ENCODE data around the gene SOX21.

SOX21 gene

DNA sequence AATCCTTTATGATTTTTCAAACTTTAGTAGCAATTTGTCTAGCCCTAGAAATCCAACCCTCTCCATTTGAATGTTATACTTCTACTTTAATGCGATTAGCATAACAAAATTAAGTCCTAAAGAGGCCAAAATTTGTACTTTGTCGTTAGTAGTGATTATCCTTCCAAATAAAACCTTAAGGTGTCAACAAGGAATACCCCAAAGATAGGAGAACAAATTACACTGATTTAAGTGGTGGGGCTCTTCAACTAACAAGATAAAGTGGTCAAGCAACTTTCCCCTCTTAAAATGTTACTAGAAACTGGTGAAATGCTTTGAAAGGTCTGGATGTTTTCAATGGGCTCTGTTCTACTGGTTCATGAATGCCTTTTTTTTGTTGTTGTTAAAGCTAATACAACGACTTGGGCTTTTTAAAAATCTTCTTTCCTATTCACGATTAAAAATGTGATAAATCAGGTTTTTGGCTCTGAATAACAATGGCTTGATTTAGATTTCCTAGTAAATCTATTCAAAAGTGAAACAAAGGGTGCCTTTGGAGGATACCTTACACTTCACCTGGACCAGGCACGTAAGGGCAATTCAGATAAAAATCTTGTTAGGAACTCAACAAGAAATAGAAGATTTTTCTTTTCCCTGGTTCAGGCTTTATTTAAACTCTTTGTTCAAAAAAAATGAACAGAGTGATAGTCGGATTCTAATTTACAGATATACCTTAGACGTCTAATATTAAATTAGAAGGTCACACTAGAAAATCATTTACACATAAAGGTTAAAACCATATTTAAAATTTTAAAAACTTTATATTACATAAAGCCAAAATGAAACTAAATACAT, 3.1 kb downstream of the SOX21 start:
- no peak for DNase-seq (ENCODE audit: low read depth)

DNA sequence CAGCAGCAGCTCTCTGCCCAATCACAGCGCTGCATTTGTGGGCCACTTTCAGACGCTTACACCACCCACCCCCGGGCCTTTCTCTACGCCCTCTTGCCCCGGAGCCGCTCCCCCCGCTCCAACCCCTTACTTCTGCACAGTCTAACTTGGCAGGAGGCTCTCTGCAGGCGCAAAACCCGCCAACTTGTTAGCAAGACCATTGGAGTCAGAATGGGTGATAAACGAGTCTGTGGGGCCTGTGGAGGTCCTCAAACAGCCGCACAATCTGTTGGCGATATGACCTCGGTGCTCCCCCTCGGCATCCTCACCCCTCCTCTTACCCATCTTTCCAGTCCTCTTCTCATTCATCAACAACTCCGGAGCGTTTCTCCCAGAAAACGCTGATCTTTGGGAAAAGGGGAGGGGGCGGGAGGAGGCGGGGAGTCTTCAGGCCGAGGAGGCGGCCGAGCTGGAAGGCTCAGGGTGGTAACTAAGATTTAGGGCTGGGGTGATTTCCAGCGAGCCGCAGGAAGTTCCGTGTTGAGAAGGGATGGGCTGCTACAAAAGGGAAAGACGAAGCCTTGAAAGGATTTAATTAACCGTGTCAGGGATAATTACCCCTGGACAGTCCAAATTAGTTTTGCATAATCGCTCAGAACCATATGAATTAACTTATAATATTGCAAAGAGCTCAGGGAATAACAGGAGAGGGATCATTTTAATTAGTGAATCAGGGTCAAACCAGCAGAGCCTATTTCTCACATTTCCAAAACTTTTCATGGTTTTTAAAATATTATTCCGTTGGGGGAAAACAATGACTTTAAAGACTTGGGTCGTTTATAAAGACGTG, 4.1 kb downstream of the SOX21 start:
- DNase-seq (ENCODE audit: low read depth): no peak

DNA sequence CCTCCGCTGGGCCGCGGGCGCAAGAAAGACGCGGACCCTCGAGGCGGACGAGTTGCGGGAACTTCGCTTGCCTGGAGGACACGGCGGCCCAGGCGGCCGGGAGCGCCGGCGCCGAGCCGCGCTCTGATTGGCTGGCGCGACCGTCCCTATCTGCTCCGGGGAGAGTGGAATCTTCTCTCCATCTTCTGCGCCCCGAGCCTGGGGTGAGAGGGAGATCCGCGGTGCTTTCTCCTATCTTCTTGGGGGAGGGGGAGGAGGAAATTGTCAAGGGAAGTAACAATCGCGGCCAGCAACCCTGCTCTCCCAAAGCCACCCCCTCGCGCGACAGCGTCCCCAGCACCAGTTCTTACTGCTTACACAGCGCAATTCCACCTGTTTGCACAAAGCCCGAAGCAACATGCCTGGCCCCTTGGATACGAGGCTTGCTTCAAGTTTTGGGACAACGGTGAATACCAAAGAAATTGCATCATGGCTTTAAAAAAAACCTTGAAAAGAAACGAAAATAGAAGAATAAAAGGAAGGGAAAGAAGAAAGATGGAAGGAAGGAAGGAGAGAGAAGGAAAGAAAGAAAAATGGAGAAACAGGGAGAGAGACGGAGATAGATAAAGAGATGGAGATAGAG, 4.8 kb downstream of the SOX21 start:
- DNase-seq (ENCODE audit: low read depth): no peak

GRCh38 chr13:94706843-94707399, 5.4 kb downstream of the SOX21 start:
- DNase-seq (ENCODE audit: low read depth): no peak

- no peak for DNase-seq (ENCODE audit: low read depth)
Measured at GRCh38 chr13:94706101-94706842, 6.1 kb downstream of the SOX21 start.

- DNase-seq (ENCODE audit: low read depth): no peak
Measured at GRCh38 chr13:94705081-94706030, 7.0 kb downstream of the SOX21 start.

DNA sequence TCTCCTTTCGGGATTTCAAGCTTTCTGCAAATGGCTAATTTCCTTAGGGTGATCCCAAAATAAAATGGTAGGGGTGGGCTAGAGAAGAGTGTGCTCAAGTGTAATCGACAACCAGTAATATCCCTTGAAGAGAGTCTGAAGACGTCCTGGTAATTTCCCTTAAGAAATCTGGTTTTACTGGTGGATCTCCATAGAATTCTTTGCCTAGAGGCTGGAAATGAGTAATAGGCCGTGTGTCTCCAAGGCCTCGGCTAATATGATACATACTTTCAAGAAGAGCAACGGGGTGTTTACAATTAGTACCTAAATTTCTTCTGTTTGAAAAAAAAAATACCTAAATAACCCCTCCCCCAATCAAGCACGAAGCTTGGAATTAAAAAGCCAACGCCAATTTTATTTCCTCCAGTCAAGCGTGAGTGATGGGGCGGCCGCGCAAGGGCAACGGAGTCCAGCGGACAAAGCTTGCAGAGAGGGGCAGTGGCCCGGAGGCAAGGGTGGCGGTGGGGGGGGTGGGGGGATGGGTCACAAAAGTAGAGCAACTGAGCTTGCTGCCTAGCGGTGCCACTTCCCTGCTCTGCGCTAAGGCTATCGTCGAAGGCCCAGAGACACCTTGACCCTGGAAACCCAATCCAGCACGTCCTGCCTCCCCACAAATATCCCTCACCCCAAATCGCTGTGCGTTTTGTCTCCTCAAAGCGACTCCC, 7.8 kb downstream of the SOX21 start:
- DNase-seq (ENCODE audit: low read depth): no peak

DNA sequence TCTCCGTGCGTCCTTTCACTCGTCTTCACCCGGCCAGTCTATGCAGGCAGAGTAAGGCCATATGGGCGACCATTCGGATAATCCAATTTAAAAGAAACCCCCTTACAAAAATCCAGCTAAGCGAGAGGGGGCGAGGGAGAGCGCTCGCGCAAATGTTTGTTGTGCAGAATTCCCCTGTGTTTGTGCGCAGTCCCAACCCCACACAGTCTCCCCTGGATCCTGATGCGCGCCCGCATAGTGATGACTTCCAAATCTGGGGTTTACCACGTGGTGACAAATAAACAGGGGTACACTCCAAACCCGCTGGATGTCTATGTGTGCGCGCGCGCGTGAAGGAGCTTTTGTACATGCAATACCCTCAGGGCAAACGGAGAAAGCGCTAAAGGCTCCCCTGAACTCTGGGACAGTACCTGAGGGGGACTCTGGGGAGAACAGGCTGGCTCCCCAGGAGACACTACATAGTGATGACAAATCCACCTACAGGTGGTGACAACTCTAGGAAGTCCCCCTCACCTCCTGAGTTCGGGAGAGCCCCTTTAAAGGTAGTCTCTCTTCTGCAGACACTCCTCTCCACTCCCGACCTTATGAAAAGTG, 8.5 kb downstream of the SOX21 start:
- DNase-seq (ENCODE audit: low read depth): no peak

DNA sequence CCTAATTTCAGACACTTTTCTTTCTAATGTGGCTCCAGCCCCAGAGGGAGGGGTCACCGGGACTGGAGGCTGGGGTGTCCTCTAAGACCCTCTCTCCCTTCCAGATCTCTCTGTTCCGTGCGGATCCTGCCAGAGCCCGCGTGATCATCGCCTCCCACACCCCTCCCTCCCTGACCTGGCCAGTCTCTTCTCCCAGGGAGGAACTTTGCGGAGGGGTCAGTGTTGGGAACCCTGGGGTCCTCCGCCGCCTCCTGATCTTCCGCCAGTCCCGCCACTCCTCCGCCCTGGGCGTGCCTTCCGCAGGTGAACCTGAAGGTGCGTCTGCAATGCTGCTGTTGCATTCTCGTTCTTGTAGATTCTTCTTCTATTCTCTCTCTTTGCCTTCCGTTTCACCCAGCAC, 9.1 kb downstream of the SOX21 start:
- no peak for DNase-seq (ENCODE audit: low read depth)

DNA sequence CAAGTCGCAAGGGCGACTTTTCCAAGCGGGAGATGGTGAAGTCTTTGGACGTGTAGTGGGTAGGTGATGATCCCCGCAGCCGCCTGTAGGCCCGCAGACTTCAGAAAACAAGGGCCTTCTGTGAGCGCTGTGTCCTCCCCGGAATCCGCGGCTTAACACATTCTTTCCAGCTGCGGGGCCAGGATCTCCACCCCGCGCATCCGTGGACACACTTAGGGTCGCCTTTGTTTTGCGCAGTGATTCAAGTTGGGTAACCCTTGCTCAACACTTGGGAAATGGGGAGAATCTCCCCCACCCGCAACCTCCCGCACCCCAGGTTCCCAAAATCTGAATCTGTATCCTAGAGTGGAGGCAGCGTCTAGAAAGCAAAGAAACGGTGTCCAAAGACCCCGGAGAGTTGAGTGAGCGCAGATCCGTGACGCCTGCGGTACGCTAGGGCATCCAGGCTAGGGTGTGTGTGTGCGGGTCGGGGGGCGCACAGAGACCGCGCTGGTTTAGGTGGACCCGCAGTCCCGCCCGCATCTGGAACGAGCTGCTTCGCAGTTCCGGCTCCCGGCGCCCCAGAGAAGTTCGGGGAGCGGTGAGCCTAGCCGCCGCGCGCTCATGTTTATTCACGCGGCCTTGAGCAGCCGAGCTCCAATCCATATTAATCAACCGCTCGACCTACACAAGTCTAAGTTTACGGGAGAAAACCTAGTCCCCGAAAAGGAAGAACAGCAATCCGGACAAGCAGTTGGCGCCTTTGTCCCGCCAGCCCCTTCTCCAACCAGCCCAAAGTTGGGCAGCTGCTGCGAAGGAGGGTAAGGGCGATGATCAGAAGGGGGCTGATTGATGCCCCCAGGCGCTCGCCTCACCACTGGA, 9.9 kb downstream of the SOX21 start:
- no peak for DNase-seq (ENCODE audit: low read depth)

- no peak for DNase-seq (ENCODE audit: low read depth)
Measured at GRCh38 chr13:94701313-94702180, 10.8 kb downstream of the SOX21 start.

DNA sequence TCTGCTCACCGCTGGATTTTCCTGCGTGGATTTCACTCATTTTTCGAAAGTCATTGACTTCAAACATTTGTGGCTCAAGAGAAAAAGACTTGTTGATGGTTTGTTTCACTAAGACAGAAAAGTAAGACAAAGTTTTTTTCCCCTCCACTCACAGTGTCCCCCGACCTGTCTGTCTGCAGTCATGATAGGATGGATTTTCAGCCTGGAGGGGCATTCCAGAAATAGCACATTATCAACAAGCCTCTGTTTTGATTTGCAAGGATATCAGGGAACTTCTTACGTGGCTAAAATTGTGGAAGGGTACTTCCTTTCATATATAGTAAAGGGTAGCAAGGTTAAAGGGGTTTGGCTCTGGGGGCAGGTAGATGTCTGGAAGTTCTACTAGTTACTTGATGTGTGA, 11.8 kb downstream of the SOX21 start:
- DNase-seq (ENCODE audit: low read depth): no peak

- no peak for DNase-seq (ENCODE audit: low read depth)
Measured at GRCh38 chr13:94700051-94700535, 12.3 kb downstream of the SOX21 start.

DNA sequence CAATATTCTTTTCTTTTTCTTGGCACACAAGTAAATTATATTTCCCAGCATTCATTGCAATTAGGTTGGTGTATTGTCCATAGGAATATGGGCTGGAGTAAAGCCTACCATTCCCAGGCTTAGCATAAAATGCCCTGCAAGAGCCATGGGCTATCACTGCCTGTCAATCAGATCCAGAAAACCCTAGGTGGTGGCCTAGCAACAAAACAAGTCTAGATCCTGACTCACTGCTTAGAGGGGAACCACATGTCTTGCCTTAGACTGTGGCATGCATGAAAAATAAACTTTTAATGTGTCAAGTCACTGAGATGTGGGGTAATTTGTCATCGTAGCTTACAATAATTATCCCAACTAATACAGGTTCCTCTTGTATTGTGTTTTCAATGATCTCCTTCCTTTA, 16.2 kb downstream of the SOX21 start:
- no peak for DNase-seq (ENCODE audit: low read depth)

- DNase-seq (ENCODE audit: low read depth): no peak
Measured at GRCh38 chr13:94692030-94692429, 20.3 kb downstream of the SOX21 start.

DNA sequence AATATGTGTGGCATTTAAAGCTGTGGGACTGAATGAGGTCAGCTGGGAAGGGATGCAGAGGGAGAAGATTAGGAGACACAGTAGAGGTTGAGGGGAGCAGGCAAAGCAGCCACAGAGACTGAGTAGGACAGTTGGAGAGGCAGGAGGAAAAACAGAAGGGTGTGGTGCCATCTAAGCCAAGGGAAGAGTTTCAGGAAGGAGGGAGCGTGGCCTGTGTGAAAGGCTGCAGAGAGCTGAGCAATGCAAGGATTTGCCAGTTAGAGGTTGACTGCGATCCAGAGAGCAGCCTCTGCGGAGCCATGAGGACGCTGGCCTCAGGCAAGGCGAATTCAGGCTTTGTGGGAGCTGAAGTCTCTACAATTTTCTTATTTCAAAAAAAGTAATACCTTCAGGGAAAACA, 28.9 kb downstream of the SOX21 start:
- DNase-seq (ENCODE audit: low read depth): no peak

GRCh38 chr13:94682229-94682628, 30.1 kb downstream of the SOX21 start:
- DNase-seq (ENCODE audit: low read depth): no peak

GRCh38 chr13:94679614-94680013, 32.7 kb downstream of the SOX21 start:
- DNase-seq (ENCODE audit: low read depth): no peak
